HFF-Myc (cell line): ENCODE results near the gene SCAMP5.
A peak's percentile ranks its signal among the peaks of the same experiment; 100 is the strongest.

Experiments
- DNase-seq: peaks from one replicate; pipeline ENCODE4 v3.0.0-alpha.2; 2011; ENCODE audit warnings: low read depth; ENCODE audit errors: extremely low read depth
- H3K4me3 ChIP-seq: replicated peaks from 2 replicates; pipeline ENCODE4 v1.5.1; 2011; ENCODE audit warnings: low read depth, mild to moderate bottlenecking, control low read depth, low read length
- CTCF ChIP-seq: IDR thresholded peaks from 2 replicates; pipeline ENCODE4 v1.5.1; 2012; ENCODE audit warnings: mild to moderate bottlenecking, low read depth, low read length, control low read depth; ENCODE audit errors: missing control alignments

Gene SCAMP5

GRCh38 chr15:75025107-75025506, 29.7 kb downstream of the SCAMP5 start:
- DNase-seq, result no peak
- no peak overlapping the region for H3K4me3 ChIP-seq
- TF ChIP-seq CTCF, result no peak

GRCh38 chr15:75025548-75026260, 30.3 kb downstream of the SCAMP5 start:
- no peak for TF ChIP-seq CTCF
- no peak overlapping the region for H3K4me3 ChIP-seq
- DNase-seq, result no peak

- no peak for TF ChIP-seq CTCF
- no peak for DNase-seq
- H3K4me3 ChIP-seq, result no peak overlapping the region
These were observed 32.2 kb downstream of the SCAMP5 start for GRCh38 chr15:75027551-75027950.

GRCh38 chr15:75028991-75029377, 33.6 kb downstream of the SCAMP5 start:
- no peak for TF ChIP-seq CTCF
- H3K4me3 ChIP-seq, result no peak overlapping the region
- DNase-seq, result no peak

- peak overlapping the region; percentile 24 for H3K4me3 ChIP-seq
- no peak for DNase-seq
- peak; percentile 95 for TF ChIP-seq CTCF
These were observed 34.1 kb downstream of the SCAMP5 start for GRCh38 chr15:75029378-75030022.

GRCh38 chr15:75030023-75030413, 34.7 kb downstream of the SCAMP5 start:
- TF ChIP-seq CTCF, result no peak
- DNase-seq, result no peak
- H3K4me3 ChIP-seq, result peak overlapping the region; percentile 24

GRCh38 chr15:75030424-75030823, 35.1 kb downstream of the SCAMP5 start:
- DNase-seq, result no peak
- no peak overlapping the region for H3K4me3 ChIP-seq
- TF ChIP-seq CTCF, result no peak
